GM12878 (cell line): ENCODE results near the gene LHFPL3.

Source experiments
- ASH2L ChIP-seq: fragments of 300-600, 200-600 bp; sonication (generic); IDR thresholded peaks from 2 replicates; pipeline ENCODE4 v1.6.1; 2017; ENCODE audit warnings: low read depth, mild to moderate bottlenecking, borderline replicate concordance
- JUND ChIP-seq: IDR thresholded peaks from 2 replicates; pipeline ENCODE4 v1.6.1; 2012; ENCODE audit warnings: low read depth, mild to moderate bottlenecking, low read length, improper control_type of control experiment, moderate library complexity
- POLR2A ChIP-seq: IDR thresholded peaks from 2 replicates; pipeline ENCODE4 v1.6.1; 2011; ENCODE audit warnings: low read depth, mild to moderate bottlenecking, low read length

GRCh38 chr7:104848138-104848990, 520.0 kb downstream of the LHFPL3 start:
- TF ChIP-seq JUND: no peak
- TF ChIP-seq POLR2A: no peak
- TF ChIP-seq ASH2L: no peak
